ENCODE results near the gene CDS2. TPM values are rescaled to one million over a fixed set of nuclear protein-coding genes. Genes with fewer than 3 reads are reported as not detected.

The CDS2 gene
- total and polyA plus RNA-seq, 10 of the 15 experiments (the other 5 are each of a cell fraction or from before 2014, with no cell fraction given), result 11.5 to 94.7 (median 23.1) TPM

- ChIA-PET POLR2A (interaction anchor here (1.1 kb wide), 1 partner anchor 54 kb away, joined by 3 read pairs; no protein-coding TSS in a partner anchor), CTCF (interaction anchor here (1.2 to 3.7 kb wide), 4 partner anchors 12 to 64 kb away, joined by 3 to 19 read pairs (median 10); no protein-coding TSS in a partner anchor), RAD21 (ENCODE audit: unreplicated experiment) (interaction anchor here (1.1 to 1.7 kb wide), 3 partner anchors 13 to 54 kb away, joined by 3 to 7 read pairs (median 5); partner anchors contain the start of gene CDS2), SMC1A (ENCODE audit: uncharacterized antibody, unreplicated experiment) (interaction anchor here (0.7 to 1.4 kb wide), 4 partner anchors 11 to 54 kb away, joined by 3 to 5 read pairs (median 4); partner anchors contain the start of gene CDS2)
- intact Hi-C loops (cut with micrococcal nuclease; ENCODE audit: unreplicated experiment) (no loop called here), in situ Hi-C loops (cut with MboI) (no loop called here)
- no peak for ATAC-seq
- WGBS (ENCODE audit: insufficient coverage, insufficient replicate concordance, low lambda C conversion rate, missing lambda C conversion rate), result 7% methylated on average over 1 of the region's 1 CpG
- H4K20me1 ChIP-seq (ENCODE audit: control insufficient read depth, insufficient read depth), result no peaks in the 10 kb centered on the region; the same call in 1 of the 2 replicates
- no peaks in the 10 kb centered on the region for H3K4me1 ChIP-seq (ENCODE audit: control insufficient read depth, insufficient read depth, low read length)
- H3K9ac ChIP-seq (ENCODE audit: control insufficient read depth, insufficient read depth, low read length), result no peak overlapping the region
- H3K4me3 ChIP-seq, result no peak overlapping the region
- no peaks in the 10 kb centered on the region for H3K79me2 ChIP-seq (ENCODE audit: control insufficient read depth, insufficient read depth, low read length)
- H3K36me3 ChIP-seq (ENCODE audit: control insufficient read depth in 2 of 2, insufficient read depth in 2 of 2, low read length in 1 of 2), result peaks cover 5 to 15% of the 10 kb centered on the region in 2 experiments
- no peak for FAIRE-seq
- H3K4me2 ChIP-seq (ENCODE audit: control insufficient read depth, insufficient read depth), result no peak overlapping the region
- no peak overlapping the region for H3K27ac ChIP-seq (ENCODE audit: control insufficient read depth, insufficient read depth)
- no peaks in the 10 kb centered on the region for H3K9me3 ChIP-seq (replicated peaks; ENCODE audit: control insufficient read depth, insufficient read depth, low read length)
- no TSS peak for BruUV-seq (replicated peaks)
- no peak for DNase-seq (ENCODE audit: low read depth, low spot score)
- no peaks in the 10 kb centered on the region for H3K27me3 ChIP-seq (replicated peaks in 1 of 2; ENCODE audit: control insufficient read depth in 2 of 2, insufficient read depth in 2 of 2, low read length in 1 of 2)
- no peak overlapping the region for H2AFZ ChIP-seq (ENCODE audit: control insufficient read depth, low read depth, low read length)
- no peak for TF ChIP-seq TCF12 (IDR thresholded peaks at IDR 0.05; ENCODE audit: low read depth, low read length)
- no peak for TF ChIP-seq JUNB (IDR thresholded peaks at IDR 0.05)
- no peak for TF ChIP-seq ZNF384 (IDR thresholded peaks at IDR 0.05; ENCODE audit: borderline replicate concordance, low read depth, low read length)
- TF ChIP-seq BCLAF1 (IDR thresholded peaks at IDR 0.05), result no peak
- TF ChIP-seq NKRF (conservative IDR thresholded peaks at IDR 0.05), result no peak
- TF ChIP-seq BCL11A (IDR thresholded peaks at IDR 0.05; ENCODE audit: low read depth, low read length), result no peak
- TF ChIP-seq ATF7 (IDR thresholded peaks at IDR 0.05; ENCODE audit: low read depth), result no peak
- no peak for TF ChIP-seq POLR2AphosphoS2 (IDR thresholded peaks at IDR 0.05; ENCODE audit: low read depth, low read length)
- no peak for TF ChIP-seq MYB (IDR thresholded peaks at IDR 0.05; ENCODE audit: borderline replicate concordance, low read depth, low read length)
- no peak for TF ChIP-seq SMC3 (IDR thresholded peaks at IDR 0.05; ENCODE audit: borderline replicate concordance, low read length)
- no peak for TF ChIP-seq MEF2A (IDR thresholded peaks at IDR 0.05; ENCODE audit: insufficient read depth, low read depth, low read length)
- TF ChIP-seq BHLHE40 (IDR thresholded peaks at IDR 0.05; ENCODE audit: borderline replicate concordance in 1 of 2, low read depth in 2 of 2, low read length in 1 of 2), result no peak
- TF ChIP-seq ASH2L (IDR thresholded peaks at IDR 0.05; ENCODE audit: borderline replicate concordance, low read depth), result no peak
- TF ChIP-seq GABPA (IDR thresholded peaks at IDR 0.05; ENCODE audit: low read depth), result no peak
- no peak for TF ChIP-seq MLLT1 (IDR thresholded peaks at IDR 0.05)
These were observed 53.6 kb downstream of the CDS2 start for GRCh38 chr20:5180421-5180820.

All from GM12878 (cell line).